ENCODE measurements around the gene CHST10. TPM values are rescaled to one million over a fixed set of nuclear protein-coding genes. Genes with fewer than 3 reads are reported as not detected.

Gene CHST10
- total RNA-seq, 1 experiment from 2014 or later = 13.4 TPM

DNA sequence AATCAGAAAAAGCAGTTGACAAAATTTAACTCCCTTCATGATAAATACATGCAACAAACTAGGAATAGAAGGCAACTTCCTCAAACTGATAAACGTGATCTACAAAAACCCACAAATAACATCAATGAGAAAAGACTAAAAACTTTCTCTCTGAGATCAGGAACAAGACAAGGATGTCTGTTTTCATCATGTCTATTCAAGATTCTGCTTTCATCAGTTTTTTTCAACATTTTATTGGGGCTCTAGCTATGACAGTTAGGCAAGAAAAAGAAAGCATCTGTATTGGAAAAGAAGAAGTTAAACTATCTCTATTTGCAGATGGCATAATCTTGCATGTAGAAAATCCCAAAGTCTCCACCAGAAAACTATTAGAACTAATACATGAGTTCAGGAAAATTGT, 12.3 kb upstream of the CHST10 start:
- H3K4me3 ChIP-seq (ENCODE audit: low read length) = no peak overlapping the region
- no peaks in the 10 kb centered on the region for H3K4me1 ChIP-seq (ENCODE audit: insufficient read depth, low read length)
- POLR2A ChIA-PET (ENCODE audit: unreplicated experiment) = no interaction called here
- H3K4me2 ChIP-seq (ENCODE audit: low read length) = no peak overlapping the region
- no peak overlapping the region for H2AFZ ChIP-seq (ENCODE audit: low read length)
- DNase-seq = no peak
- no peaks in the 10 kb centered on the region for H3K9me3 ChIP-seq (ENCODE audit: low read length)
- no peaks in the 10 kb centered on the region for H3K9me2 ChIP-seq (replicated peaks; ENCODE audit: low read length)
- no peaks in the 10 kb centered on the region for H3K36me3 ChIP-seq (ENCODE audit: low read depth, low read length)
- H3F3A ChIP-seq (ENCODE audit: low read length, unreplicated experiment) = no peaks in the 10 kb centered on the region
- BruUV-seq (replicated peaks) = no TSS peak
- intact Hi-C loops (cut with micrococcal nuclease) = no loop called here
- H3K9ac ChIP-seq (ENCODE audit: low read length) = no peak overlapping the region
- H3K27me3 ChIP-seq (ENCODE audit: low read length) = no peaks in the 10 kb centered on the region
- no peaks in the 10 kb centered on the region for H4K20me1 ChIP-seq (ENCODE audit: low read length)
- CTCF ChIA-PET = no interaction called here
- no peak overlapping the region for H3K27ac ChIP-seq (ENCODE audit: low read length)
- ATAC-seq = no peak
- TF ChIP-seq, protein P1, sequence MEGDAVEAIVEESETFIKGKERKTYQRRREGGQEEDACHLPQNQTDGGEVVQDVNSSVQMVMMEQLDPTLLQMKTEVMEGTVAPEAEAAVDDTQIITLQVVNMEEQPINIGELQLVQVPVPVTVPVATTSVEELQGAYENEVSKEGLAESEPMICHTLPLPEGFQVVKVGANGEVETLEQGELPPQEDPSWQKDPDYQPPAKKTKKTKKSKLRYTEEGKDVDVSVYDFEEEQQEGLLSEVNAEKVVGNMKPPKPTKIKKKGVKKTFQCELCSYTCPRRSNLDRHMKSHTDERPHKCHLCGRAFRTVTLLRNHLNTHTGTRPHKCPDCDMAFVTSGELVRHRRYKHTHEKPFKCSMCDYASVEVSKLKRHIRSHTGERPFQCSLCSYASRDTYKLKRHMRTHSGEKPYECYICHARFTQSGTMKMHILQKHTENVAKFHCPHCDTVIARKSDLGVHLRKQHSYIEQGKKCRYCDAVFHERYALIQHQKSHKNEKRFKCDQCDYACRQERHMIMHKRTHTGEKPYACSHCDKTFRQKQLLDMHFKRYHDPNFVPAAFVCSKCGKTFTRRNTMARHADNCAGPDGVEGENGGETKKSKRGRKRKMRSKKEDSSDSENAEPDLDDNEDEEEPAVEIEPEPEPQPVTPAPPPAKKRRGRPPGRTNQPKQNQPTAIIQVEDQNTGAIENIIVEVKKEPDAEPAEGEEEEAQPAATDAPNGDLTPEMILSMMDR (conservative IDR thresholded peaks at IDR 0.05; ENCODE audit: low read depth, low read length) = no peak
- no peak for TF ChIP-seq EZH2 (IDR thresholded peaks at IDR 0.05; ENCODE audit: low read length, unreplicated experiment)
- TF ChIP-seq EZH2phosphoT487 (IDR thresholded peaks at IDR 0.05; ENCODE audit: borderline replicate concordance, low read length) = no peak
- H3K79me2 ChIP-seq (ENCODE audit: low read length) = no peaks in the 10 kb centered on the region

DNA sequence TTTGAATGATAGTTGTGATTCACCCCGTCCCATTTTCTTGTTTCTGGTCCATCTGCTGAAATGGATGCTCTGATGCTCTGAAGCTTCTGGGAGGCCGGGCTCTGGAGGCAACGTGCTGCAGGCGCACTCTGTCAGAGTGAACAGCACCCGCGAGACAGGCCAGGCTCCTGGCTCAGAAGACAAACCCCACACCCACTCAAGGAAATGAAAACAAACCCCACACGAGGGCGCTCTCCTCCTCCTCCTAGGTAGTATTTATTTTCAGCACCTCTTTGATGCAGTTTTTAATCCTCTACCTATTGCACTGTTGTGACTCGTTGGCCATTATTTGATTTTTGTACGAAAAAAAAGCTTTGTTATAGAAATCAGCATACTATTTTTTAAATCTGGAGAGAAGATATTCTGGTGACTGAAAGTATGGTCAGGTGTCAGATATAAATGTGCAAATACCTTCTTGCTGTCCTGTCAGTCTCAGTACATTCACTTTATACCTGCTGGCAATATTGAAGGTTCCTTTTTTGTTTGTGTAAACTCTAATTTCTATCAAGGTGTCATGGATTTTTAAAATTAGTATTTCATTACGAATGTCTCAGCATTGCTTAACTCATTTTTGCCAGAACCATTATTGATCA, 10.3 kb upstream of the CHST10 start:
- Histone ChIP-seq H3K27me3 (ENCODE audit: low read length) (no peaks in the 10 kb centered on the region), H3K9ac (ENCODE audit: low read length) (no peak overlapping the region), H3K4me3 (ENCODE audit: low read length) (no peak overlapping the region), H3K9me3 (ENCODE audit: low read length) (no peaks in the 10 kb centered on the region), H3K4me1 (ENCODE audit: insufficient read depth, low read length) (no peaks in the 10 kb centered on the region), H2AFZ (ENCODE audit: low read length) (no peak overlapping the region), H3K4me2 (ENCODE audit: low read length) (no peak overlapping the region), H3F3A (ENCODE audit: low read length, unreplicated experiment) (no peaks in the 10 kb centered on the region), H4K20me1 (ENCODE audit: low read length) (no peaks in the 10 kb centered on the region), H3K27ac (ENCODE audit: low read length) (no peak overlapping the region), H3K36me3 (ENCODE audit: low read depth, low read length) (no peaks in the 10 kb centered on the region), H3K79me2 (ENCODE audit: low read length) (no peaks in the 10 kb centered on the region), H3K9me2 (replicated peaks; ENCODE audit: low read length) (no peaks in the 10 kb centered on the region)
- no peak for TF ChIP-seq EZH2phosphoT487 (IDR thresholded peaks at IDR 0.05; ENCODE audit: borderline replicate concordance, low read length)
- TF ChIP-seq, protein P1 (conservative IDR thresholded peaks at IDR 0.05; ENCODE audit: low read depth, low read length) = peak; percentile 70
- DNase-seq (peak; percentile 68), ATAC-seq (peak; percentile 88)
- ChIA-PET POLR2A (ENCODE audit: unreplicated experiment) (interaction anchor here (0.9 kb wide), 1 partner anchor 135 kb away, joined by 14 read pairs; the partner anchor contains the start of gene PDCL3), CTCF (no interaction called here)
- intact Hi-C loops (cut with micrococcal nuclease) = loop anchor here (2.0 kb wide), 1 partner anchor 133 kb away; no protein-coding TSS in a partner anchor
- BruUV-seq (replicated peaks) = no TSS peak

DNA sequence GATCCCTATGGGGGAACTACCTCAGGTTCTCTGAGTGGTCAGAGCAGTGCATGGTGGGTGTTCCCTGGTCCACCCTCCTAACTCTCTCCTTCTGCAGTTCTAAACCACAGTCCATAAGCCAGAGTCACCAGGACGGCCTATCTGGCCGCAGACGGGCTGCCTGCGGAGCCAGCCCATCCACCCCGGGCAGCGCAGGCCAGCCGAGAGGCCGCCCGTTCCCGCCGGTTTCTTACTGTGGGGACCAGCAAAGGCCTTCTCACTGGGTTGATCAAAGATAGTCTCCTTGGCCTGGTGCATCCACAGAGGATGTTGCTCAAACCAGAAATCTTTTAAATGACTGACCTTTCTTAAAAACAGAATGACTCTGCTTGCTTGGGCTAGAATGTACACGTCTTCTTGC, 9.6 kb upstream of the CHST10 start:
- H3K79me2 ChIP-seq (ENCODE audit: low read length) = no peaks in the 10 kb centered on the region
- no TSS peak for BruUV-seq (replicated peaks)
- H3K9ac ChIP-seq (ENCODE audit: low read length) = no peak overlapping the region
- H3K27me3 ChIP-seq (ENCODE audit: low read length) = no peaks in the 10 kb centered on the region
- H3K9me2 ChIP-seq (replicated peaks; ENCODE audit: low read length) = no peaks in the 10 kb centered on the region
- no peaks in the 10 kb centered on the region for H3F3A ChIP-seq (ENCODE audit: low read length, unreplicated experiment)
- H3K27ac ChIP-seq (ENCODE audit: low read length) = no peak overlapping the region
- H4K20me1 ChIP-seq (ENCODE audit: low read length) = no peaks in the 10 kb centered on the region
- DNase-seq (no peak), ATAC-seq (no peak)
- no peak overlapping the region for H2AFZ ChIP-seq (ENCODE audit: low read length)
- no peaks in the 10 kb centered on the region for H3K9me3 ChIP-seq (ENCODE audit: low read length)
- H3K36me3 ChIP-seq (ENCODE audit: low read depth, low read length) = no peaks in the 10 kb centered on the region
- no peaks in the 10 kb centered on the region for H3K4me1 ChIP-seq (ENCODE audit: insufficient read depth, low read length)
- no peak overlapping the region for H3K4me2 ChIP-seq (ENCODE audit: low read length)
- CTCF ChIA-PET = no interaction called here
- H3K4me3 ChIP-seq (ENCODE audit: low read length) = no peak overlapping the region
- intact Hi-C loops (cut with micrococcal nuclease) = loop anchor here (2.0 kb wide), 1 partner anchor 134 kb away; no protein-coding TSS in a partner anchor
- TF ChIP-seq, protein P1 (conservative IDR thresholded peaks at IDR 0.05; ENCODE audit: low read depth, low read length) = no peak
- no peak for TF ChIP-seq EZH2phosphoT487 (IDR thresholded peaks at IDR 0.05; ENCODE audit: borderline replicate concordance, low read length)
- TF ChIP-seq EZH2 (IDR thresholded peaks at IDR 0.05; ENCODE audit: low read length, unreplicated experiment) = no peak
- POLR2A ChIA-PET (ENCODE audit: unreplicated experiment) = interaction anchor here (0.9 kb wide), 1 partner anchor 136 kb away, joined by 14 read pairs; the partner anchor contains the start of gene PDCL3
